CD4-positive, alpha-beta T cell (primary cell): ENCODE measurements around the gene GOLPH3. TPM values are rescaled to one million over a fixed set of nuclear protein-coding genes. Genes with fewer than 3 reads are reported as not detected.

Experiments
- ATAC-seq: fragments of 200-7000 bp; cut with Tn5 transposase; one replicate; pipeline ENCODE4 v1.10.0; 2022; ENCODE audit warnings: mild to moderate bottlenecking; ENCODE audit not compliant: poor library complexity
- CTCF ChIA-PET: fragments of 350-600 bp; sonication (Branson Sonifier 250); formaldehyde crosslinking; loops from one replicate; lab custom pipeline; 2021; ENCODE audit warnings: antibody characterized with exemption, inconsistent platforms; lab: Charles Lee
- POLR2A ChIA-PET: fragments of 350-600 bp; sonication (Branson Sonifier 250); formaldehyde crosslinking; loops from one replicate; lab custom pipeline; 2021; ENCODE audit warnings: antibody characterized with exemption, inconsistent platforms; lab: Charles Lee
- DNase-seq, 14 experiments: peaks; one replicate each; pipeline ENCODE4 v3.0.0-alpha.2; 2013 to 2020; ENCODE audit warnings: mixed read lengths in 2 of 14
- H3K27ac ChIP-seq, 2 donors: one replicate each; pipeline versions ENCODE4 v1.5.1 to v1.7.0; 2013; ENCODE audit warnings: low read length in 2 of 2, low read depth in 1 of 2, mild to moderate bottlenecking in 1 of 2
- H3K27me3 ChIP-seq, 2 experiments: 1 replicate in 1 of 2; 2 replicates in 1 of 2; pipeline versions ENCODE4 v1.6.1 to v1.7.0; 2013; ENCODE audit warnings: low read length in 2 of 2, control low read depth in 1 of 2, mild to moderate bottlenecking in 1 of 2, moderate library complexity in 1 of 2; ENCODE audit not compliant: insufficient read depth in 2 of 2, control insufficient read depth in 1 of 2
- H3K36me3 ChIP-seq: one replicate; pipeline ENCODE4 v1.6.1; 2013; ENCODE audit warnings: low read length, control low read depth; ENCODE audit not compliant: insufficient read depth
- H3K4me1 ChIP-seq: one replicate; pipeline ENCODE4 v1.6.1; 2013; ENCODE audit warnings: low read length, control low read depth; ENCODE audit not compliant: insufficient read depth
- H3K4me3 ChIP-seq: one replicate; pipeline ENCODE4 v1.5.1; 2013; ENCODE audit warnings: mild to moderate bottlenecking, low read length, moderate library complexity
- H3K9me3 ChIP-seq, 2 experiments: 1 replicate in 1 of 2; 2 replicates in 1 of 2; pipeline versions ENCODE4 v1.6.1 to v1.7.0; 2013; ENCODE audit warnings: low read length in 2 of 2, mild to moderate bottlenecking in 2 of 2, control low read depth in 1 of 2, moderate library complexity in 1 of 2; ENCODE audit not compliant: control insufficient read depth in 1 of 2, insufficient read depth in 1 of 2
- H3K27ac Mint-ChIP-seq: one replicate; pipeline ENCODE4 v1.8.0; 2020; ENCODE audit warnings: mixed read lengths
- H3K27me3 Mint-ChIP-seq: one replicate; pipeline ENCODE4 v1.8.0; 2021; ENCODE audit warnings: mixed read lengths
- H3K36me3 Mint-ChIP-seq: one replicate; pipeline ENCODE4 v1.8.0; 2021; ENCODE audit warnings: low read depth, mixed read lengths
- H3K4me1 Mint-ChIP-seq: one replicate; pipeline ENCODE4 v1.8.0; 2021; ENCODE audit warnings: low read depth, mixed read lengths
- H3K4me3 Mint-ChIP-seq: one replicate; pipeline ENCODE4 v1.8.0; 2020; ENCODE audit warnings: mild to moderate bottlenecking, mixed read lengths
- H3K9me3 Mint-ChIP-seq: one replicate; pipeline ENCODE4 v1.8.0; 2020; ENCODE audit warnings: mixed read lengths
- intact Hi-C, 2 experiments: fragments of 100-400 bp; cut with DNase I in 1 of 2; cut with micrococcal nuclease in 1 of 2; formaldehyde crosslinking; loops; one replicate each; pipeline versions ENCODE4 v1.15.1 to v1.9.0; 2023 to 2025; cut with DNase I, micrococcal nuclease
- total RNA-seq, 174 experiments: library from RNA in 2 of 174; stranded (reverse) in 2 of 174; gene quantifications; one replicate each; pipeline ENCODE4 v1.2.3 and lab custom pipeline; 2021 to 2026
- TF ChIP-seq, protein P1 (sequence below): fragments of 200-600 bp; IDR thresholded peaks from one replicate; pipeline ENCODE4 v1.8.0; 2022; ENCODE audit warnings: antibody characterized with exemption, mild to moderate bottlenecking

Gene GOLPH3
- total RNA-seq, 2 experiments from 2014 or later = 52.0 to 55.4 TPM

DNA sequence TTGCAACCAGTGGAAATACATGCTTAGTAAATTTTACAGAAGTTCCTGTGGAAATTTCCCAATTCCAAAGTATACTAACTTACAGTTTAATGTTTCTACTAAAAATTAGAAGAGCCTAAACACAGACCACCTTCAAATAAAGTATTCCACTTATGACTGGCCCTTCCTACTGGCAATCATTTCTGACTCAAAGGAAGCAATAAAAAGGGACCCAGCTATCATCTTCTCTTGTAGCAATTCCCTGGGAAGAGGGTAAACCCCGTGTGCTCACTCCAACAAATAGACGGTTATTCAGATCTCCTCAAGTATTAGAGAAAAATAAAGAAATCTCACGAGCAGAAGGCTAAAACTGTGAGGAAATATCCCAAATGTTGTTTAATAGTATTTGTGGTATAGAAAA lies 43.3 kb downstream of the GOLPH3 start:
- TF ChIP-seq, protein P1, sequence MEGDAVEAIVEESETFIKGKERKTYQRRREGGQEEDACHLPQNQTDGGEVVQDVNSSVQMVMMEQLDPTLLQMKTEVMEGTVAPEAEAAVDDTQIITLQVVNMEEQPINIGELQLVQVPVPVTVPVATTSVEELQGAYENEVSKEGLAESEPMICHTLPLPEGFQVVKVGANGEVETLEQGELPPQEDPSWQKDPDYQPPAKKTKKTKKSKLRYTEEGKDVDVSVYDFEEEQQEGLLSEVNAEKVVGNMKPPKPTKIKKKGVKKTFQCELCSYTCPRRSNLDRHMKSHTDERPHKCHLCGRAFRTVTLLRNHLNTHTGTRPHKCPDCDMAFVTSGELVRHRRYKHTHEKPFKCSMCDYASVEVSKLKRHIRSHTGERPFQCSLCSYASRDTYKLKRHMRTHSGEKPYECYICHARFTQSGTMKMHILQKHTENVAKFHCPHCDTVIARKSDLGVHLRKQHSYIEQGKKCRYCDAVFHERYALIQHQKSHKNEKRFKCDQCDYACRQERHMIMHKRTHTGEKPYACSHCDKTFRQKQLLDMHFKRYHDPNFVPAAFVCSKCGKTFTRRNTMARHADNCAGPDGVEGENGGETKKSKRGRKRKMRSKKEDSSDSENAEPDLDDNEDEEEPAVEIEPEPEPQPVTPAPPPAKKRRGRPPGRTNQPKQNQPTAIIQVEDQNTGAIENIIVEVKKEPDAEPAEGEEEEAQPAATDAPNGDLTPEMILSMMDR = no peak
- intact Hi-C loops = no loop called here
- peaks cover 82% of the 10 kb centered on the region for H3K36me3 Mint-ChIP-seq
- DNase-seq (no peak), ATAC-seq (no peak)
- Histone ChIP-seq H3K4me3 (no peak overlapping the region), H3K4me1 (no peaks in the 10 kb centered on the region), H3K27me3 (no peaks in the 10 kb centered on the region), H3K9me3 (no peaks in the 10 kb centered on the region), H3K27ac (no peak overlapping the region), H3K36me3 (peaks cover 46% of the 10 kb centered on the region)
- peak overlapping the region; percentile 39 for H3K27ac Mint-ChIP-seq
- H3K4me1 Mint-ChIP-seq = peaks cover 67% of the 10 kb centered on the region
- no peaks in the 10 kb centered on the region for H3K9me3 Mint-ChIP-seq
- H3K4me3 Mint-ChIP-seq = no peak overlapping the region
- ChIA-PET POLR2A (no interaction called here), CTCF (no interaction called here)
- no peaks in the 10 kb centered on the region for H3K27me3 Mint-ChIP-seq

DNA sequence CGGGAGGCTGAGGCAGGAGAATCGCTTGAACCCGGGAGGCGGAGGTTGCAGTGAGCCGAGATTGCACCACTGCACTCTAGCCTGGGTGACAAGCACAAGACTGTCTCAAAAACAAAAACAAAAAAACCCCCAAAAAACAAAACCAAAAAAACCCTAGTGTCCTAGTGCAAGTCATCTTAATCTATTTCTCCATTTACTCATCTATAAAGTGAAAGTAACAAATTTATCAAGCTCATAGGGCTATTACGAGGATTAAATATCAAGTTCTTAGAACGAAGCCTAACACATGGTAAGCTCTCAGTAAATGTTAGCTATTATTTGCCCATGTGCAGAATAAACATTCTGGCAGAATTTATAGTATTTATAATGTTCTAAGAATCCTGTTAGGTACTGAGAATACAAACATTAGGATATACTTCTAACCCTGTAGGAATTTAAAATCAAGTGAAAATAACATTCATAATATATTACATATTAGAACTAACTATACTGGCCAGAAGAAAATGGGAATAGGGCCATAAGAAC lies 45.0 kb downstream of the GOLPH3 start:
- ChIA-PET CTCF (no interaction called here), POLR2A (interaction anchor here (1.2 kb wide), 1 partner anchor 14 kb away, joined by 3 read pairs; no protein-coding TSS in a partner anchor)
- ATAC-seq (no peak), DNase-seq (no peak)
- no peaks in the 10 kb centered on the region for H3K27me3 Mint-ChIP-seq
- H3K4me1 Mint-ChIP-seq = peaks cover 63% of the 10 kb centered on the region
- no peaks in the 10 kb centered on the region for H3K9me3 Mint-ChIP-seq
- no peaks in the 10 kb centered on the region for H3K27me3 ChIP-seq
- no peak overlapping the region for H3K4me3 Mint-ChIP-seq
- H3K36me3 Mint-ChIP-seq = peaks cover 85% of the 10 kb centered on the region
- H3K27ac Mint-ChIP-seq = no peak overlapping the region
- TF ChIP-seq, protein P1 = no peak
- intact Hi-C loops = no loop called here
- H3K9me3 ChIP-seq = no peaks in the 10 kb centered on the region
- H3K27ac ChIP-seq = no peak overlapping the region
- no peak overlapping the region for H3K4me3 ChIP-seq
- no peaks in the 10 kb centered on the region for H3K4me1 ChIP-seq
- H3K36me3 ChIP-seq = peaks cover 38% of the 10 kb centered on the region

DNA sequence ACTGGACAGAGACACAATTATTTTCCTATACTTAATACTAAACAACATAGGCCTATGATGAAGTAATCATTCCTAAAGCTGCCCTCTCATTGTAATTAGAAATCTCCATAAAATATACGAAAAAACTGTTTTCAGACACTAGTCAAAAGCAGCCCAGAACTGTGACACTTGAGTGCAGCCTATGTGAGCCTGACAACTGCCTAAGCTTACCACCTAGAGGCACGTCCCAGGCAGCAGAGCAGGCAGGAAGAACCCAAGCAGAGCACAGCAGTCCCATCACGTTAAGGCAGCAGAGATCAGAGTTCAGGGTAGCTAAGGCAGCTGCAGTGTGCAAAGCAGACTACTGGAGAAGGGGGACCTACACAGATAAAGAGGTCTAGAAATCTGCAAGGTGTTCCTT lies 46.4 kb downstream of the GOLPH3 start:
- Mint-ChIP-seq H3K9me3 (no peaks in the 10 kb centered on the region), H3K36me3 (peaks cover 90% of the 10 kb centered on the region), H3K4me3 (no peak overlapping the region), H3K4me1 (peaks cover 63% of the 10 kb centered on the region), H3K27ac (no peak overlapping the region), H3K27me3 (no peaks in the 10 kb centered on the region)
- Histone ChIP-seq H3K4me1 (no peaks in the 10 kb centered on the region), H3K4me3 (no peak overlapping the region), H3K27ac (no peak overlapping the region), H3K36me3 (peaks cover 37% of the 10 kb centered on the region), H3K9me3 (no peaks in the 10 kb centered on the region), H3K27me3 (no peaks in the 10 kb centered on the region)
- no peak for DNase-seq
- ChIA-PET POLR2A (interaction anchor here (1.2 kb wide), 1 partner anchor 46 kb away, joined by 4 read pairs; the partner anchor contains the start of gene GOLPH3), CTCF (no interaction called here)
- intact Hi-C loops = no loop called here
- ATAC-seq = no peak
- TF ChIP-seq, protein P1 = no peak
